GM18498 (cell line): ENCODE results near the gene PRSS36.
"Not testable (repeated sequence)": the region's sequence is repeated elsewhere in the genome, so short reads cannot be mapped to it uniquely, and the experiment has no call there.

ENCODE experiments used
- ATAC-seq: cut with Tn5 transposase; IDR thresholded peaks from one replicate; pipeline ENCODE4 v1.9.1; 2021; ENCODE audit warnings: mild to moderate bottlenecking, moderate library complexity; ENCODE audit not compliant: unreplicated experiment

Gene PRSS36

GRCh38 chr16:31149894-31150890, at the start of gene PRSS36:
Gene PRSS36 (minus strand): TSS chr16:31150066. CDS start chr16:31150035, 31 bp downstream.
- ATAC-seq, result no peak

- ATAC-seq, result no peak
Measured at GRCh38 chr16:31199430-31200041, 49.7 kb upstream of the PRSS36 start.

DNA sequence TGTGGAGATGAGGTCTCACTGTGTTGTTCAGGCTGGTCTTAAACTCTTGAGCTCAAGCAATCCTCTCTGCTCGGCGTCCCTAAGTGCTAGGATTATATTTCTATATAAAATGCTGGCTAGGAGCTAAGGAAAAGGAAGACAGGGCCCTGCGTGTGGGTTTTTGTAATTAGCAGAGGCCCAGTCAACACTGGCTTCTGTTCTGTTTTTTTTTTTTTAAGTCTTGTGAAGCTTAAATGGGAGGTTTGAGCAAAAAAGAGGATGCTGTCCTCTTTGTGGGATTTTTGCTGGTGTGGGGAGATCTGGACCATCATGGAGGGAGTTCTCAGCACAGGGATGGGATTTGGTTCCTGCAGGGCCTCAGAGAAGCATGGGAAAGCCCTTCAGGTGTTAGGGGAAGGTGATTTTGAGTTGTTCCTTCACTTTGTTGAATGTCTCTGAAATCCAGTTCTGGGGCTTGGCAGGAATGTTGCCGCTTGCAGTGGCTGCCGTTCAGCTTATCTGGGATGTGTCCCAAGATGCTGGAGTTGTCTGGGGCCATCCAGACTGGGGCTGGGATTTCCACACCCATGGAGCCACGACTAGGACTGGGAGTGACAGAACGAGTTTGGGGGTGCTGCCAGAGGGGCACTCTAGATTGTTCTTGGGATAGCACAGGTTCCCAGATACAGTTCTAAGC, 48.5 kb upstream of the PRSS36 start:
- ATAC-seq, result no peak

- no peak for ATAC-seq
Measured at GRCh38 chr16:31196324-31197088, 46.6 kb upstream of the PRSS36 start.

- not testable (repeated sequence) for ATAC-seq
Measured at GRCh38 chr16:31195861-31196260, 46.0 kb upstream of the PRSS36 start.

GRCh38 chr16:31194898-31195297, 45.0 kb upstream of the PRSS36 start:
- ATAC-seq, result no peak

GRCh38 chr16:31193874-31194273, 44.0 kb upstream of the PRSS36 start:
- ATAC-seq, result no peak

DNA sequence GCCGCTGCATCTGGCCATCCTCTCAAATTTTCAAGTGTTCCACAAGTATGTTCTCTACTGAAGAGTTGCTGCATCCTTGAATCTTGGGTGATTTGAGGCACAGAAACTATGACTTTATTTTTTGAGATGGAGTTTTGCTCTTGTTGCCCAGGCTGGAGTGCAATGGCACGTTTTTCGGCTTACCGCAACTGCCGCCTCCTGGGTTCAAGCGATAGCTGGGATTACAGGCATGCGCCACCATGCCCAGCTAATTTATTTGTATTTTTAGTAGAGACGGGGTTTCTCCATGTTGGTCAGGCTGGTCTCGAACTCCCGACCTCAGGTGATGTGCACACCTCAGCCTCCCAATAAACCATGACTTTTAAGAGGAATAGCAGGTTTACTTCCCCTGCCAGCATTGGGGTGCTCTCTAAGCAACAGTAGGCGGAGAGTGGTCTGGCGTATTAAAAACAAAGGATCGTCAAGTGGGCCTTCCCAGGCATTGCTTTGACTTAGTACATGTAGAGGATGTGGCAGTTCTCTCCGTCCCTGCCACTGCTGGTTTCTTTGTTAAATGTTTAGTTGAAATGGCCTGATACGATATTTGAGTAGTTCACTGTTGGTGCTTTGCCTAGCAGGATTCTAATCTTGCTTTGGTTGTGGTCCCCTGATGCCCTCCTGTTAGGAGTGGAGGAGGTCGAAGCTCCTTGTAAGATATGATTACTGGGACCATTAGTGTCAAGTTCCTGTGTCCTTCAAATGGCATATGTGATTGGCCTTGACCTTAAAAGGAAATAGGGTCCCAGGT, 43.2 kb upstream of the PRSS36 start:
- ATAC-seq, result no peak

DNA sequence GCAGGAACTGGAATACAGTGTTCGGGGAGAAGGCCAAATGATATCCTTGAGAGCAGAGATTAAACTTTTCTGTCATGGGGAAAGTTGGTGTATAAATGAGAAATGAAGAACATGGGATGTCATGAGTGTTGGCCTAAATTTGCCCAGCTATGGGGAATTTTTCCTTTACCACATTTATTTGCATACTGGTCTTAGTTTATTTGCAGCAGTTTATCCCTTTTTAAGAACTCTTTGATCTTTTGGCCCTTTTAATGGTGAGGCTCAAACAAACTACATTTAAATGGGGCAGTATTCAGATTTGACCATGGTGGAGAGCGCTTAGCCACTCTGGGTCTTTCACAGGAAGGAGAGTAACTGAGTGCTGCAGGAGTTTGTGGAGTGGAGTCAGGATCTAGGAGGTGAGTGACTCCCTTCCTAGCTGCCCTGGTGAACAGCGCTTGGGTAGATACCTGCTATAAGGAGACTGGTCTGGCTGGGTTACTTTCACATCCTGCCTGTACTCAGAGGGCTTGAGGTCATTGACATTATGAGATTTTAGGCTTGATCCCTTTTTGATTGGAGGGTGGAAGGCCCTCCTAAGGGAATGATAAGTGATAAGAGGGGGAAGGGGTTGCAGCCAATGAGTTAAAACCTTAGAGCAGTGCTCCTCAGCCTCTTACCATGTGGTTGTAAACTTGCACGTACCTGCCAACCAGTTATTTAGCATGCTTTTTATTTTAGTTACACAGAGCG, 42.0 kb upstream of the PRSS36 start:
- ATAC-seq, result no peak

DNA sequence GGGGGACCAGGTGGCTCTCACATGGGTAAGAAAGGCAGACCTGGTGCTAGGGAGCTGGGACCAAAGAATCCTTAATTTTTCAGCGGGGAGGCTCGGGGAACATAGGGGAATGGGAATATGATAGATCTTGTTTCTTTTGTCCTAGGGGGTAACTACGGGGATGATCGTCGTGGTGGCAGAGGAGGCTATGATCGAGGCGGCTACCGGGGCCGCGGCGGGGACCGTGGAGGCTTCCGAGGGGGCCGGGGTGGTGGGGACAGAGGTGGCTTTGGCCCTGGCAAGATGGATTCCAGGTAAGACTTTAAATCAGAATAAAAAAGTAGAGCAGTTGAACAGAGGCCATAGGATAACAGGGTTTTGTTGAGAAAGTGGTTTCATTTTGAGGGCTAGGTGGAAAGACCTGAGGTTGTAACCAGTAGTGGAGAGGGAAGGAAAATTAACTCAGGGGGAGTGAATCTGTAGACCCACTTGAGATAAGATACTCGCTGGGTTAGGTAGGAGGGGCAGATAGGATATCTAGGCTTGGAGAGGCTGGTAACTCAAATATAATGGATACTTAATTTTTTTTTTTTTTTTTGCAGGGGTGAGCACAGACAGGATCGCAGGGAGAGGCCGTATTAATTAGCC, 41.1 kb upstream of the PRSS36 start:
- no peak for ATAC-seq

- ATAC-seq, result no peak
Measured at GRCh38 chr16:31190061-31190460, 40.2 kb upstream of the PRSS36 start.

DNA sequence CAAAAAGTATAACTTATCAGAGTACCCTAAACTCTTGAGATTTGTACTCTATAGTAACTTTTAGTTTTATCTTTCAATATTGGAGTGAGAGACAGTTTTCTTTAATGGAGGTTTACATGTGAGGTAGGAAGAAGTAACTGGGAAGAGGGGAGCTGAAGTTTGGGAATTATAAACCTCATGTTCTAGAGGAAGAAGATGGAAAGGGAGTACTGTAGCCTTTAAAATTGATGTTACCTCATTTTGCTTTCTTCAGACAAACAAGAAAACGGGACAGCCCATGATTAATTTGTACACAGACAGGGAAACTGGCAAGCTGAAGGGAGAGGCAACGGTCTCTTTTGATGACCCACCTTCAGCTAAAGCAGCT, 39.5 kb upstream of the PRSS36 start:
- ATAC-seq, result no peak

DNA sequence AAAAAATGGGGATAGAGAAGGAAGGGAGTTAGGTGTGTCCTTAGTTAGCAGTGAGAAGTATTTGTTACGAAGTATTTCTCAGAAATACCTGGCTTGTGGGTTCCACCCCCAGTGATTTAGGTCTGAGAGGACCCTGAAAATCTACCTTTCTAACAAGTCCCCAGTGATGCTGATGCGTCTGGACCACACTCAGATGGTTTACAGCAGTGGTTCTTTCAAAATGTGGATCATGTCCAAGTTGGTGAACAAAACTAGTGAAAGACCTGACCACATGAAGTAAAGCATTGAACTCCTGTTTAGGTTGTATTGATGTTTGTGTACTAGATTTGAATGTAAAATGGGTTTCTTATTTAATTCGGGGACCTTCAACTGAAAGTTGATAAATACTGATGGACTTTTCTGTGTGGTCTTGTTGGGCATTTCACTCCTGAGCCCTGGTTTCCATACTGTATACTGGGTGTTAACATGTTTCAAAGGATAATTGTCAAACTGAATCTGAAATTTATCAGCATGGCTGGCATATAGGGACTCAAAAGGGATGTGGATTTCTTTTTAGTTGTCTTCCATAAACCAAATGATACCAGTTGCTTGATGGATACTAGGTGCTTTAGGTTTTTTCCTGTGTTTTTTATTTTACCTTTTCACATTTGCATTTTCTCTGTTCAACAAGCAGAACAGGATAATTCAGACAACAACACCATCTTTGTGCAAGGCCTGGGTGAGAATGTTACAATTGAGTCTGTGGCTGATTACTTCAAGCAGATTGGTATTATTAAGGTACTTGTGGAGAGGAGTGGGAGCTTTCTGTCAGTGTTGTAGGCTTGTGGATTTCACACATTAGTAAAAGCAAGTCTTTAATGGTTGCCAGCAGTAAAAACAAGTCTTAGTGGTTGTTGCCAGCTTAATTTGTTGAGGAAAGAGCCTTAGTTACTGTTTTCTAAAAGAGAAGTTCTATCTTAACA, 38.9 kb upstream of the PRSS36 start:
- ATAC-seq, result no peak

- ATAC-seq, result no peak
Measured at GRCh38 chr16:31187808-31188189, 37.9 kb upstream of the PRSS36 start.

DNA sequence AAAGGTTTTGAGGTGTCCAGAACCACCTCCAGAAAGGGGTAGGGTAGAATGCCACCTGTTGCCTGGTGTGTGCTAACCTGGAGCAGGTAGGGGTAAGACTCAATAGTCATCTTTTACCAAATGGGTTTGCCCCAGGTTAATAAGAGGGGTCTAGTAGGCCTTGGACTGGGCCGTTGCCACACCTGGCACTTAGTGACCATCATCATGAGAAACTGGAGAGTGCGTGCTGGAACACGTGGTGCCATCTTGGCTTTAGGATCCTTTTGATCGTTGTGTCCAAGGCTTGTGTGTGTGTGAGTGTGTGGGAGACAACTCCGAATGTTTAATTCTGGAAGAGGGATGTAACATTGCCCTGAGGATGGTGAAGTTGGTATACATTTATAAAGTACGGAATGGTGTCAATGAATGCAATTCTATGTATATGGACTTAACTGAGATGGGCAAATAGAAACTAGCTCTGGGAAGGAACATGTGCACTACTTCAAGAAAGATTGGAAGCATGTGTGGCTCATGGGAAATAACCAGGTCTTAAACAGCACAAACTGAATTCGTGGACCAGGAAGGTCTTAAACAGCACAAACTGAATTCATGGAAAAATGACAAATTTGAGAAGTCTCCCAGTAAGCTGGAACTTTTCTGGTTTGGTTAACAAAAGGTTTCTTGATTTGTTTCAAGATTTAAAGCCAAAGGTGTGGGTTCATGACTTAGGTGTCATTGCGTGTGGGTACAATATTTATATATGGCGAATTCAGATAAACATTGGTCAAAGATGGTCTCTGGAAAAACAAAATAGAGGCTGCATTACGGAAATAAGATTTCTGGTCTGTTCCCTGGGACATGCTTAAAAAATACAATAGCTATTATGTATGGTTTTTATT, 37.3 kb upstream of the PRSS36 start:
- ATAC-seq, result no peak

DNA sequence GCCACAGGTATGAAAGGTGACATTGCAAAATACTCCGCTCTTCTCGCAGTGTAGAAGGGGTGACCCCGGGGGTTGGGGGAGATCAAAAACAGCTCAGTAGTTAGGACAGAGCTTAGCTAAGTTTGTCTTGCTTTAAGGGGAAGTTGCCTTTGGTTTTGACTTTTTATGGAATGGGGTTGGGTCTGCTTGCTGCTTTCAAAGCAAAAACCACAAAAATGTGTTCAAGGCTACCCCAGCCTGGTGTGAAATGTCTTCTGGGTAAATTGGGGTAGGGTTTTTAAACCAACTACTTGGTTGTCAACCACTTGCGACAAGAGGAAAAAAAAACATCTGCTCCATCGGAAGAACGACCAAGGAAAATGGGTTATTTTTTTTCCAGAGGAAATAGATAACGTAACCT, 36.3 kb upstream of the PRSS36 start:
- no peak for ATAC-seq

DNA sequence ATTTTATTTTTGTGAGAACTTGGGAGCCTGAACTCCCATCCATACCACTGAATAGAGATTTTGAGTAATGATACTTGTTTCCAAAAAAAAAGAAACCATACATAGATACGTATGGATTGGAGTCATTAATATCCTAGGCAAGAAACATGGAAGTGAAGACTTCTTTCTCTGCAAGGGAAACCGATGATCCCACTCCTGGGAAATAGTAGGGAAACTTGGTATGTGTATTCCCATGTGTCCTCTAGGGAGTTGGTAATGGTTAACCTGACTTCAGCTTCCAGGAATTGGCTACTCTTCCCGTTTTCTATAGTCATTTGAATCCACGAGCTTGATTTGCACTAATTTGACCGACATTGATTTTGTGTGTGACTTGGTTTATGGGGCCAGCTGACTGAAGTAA, 35.5 kb upstream of the PRSS36 start:
- ATAC-seq, result no peak
